ENCODE data around the gene GJB5. TPM values are rescaled to one million over a fixed set of nuclear protein-coding genes. Genes with fewer than 3 reads are reported as not detected.

GJB5 gene
- total RNA-seq, 2 donors from 2014 or later: 0.42 TPM; not detected in 1

- intact Hi-C loops (cut with DNase I): no loop called here
Observed at GRCh38 chr1:34777519-34778321, 22.9 kb downstream of the GJB5 start.

DNA sequence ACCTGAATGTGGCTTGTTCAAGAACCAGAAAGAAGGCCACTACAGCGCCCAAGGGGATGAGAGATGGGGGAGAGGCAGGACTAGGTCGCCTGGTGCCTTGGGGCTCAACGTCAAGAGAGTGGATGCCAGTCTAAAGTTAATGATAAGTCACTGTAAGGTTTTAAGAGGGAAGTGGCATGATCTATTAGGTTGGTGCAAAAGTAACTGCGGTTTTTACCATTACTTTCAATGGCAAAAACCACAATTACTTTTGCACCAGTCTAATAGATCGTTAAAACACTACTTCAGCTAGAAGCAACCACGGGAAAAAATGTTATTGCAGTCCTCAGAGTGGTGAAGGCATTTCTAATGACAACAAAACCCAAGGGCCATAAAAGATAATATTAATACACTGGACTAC is 23.5 kb downstream of the GJB5 start:
- no peak for DNase-seq
- no peak overlapping the region for H3K4me3 ChIP-seq
- no peaks in the 10 kb centered on the region for H3K4me1 ChIP-seq
- H3K9me3 ChIP-seq: no peaks in the 10 kb centered on the region
- H3K27me3 ChIP-seq: peaks cover 12% of the 10 kb centered on the region
- intact Hi-C loops (cut with DNase I): no loop called here
- H3K27ac ChIP-seq: no peak overlapping the region
- no peaks in the 10 kb centered on the region for H3K36me3 ChIP-seq
- H3K9ac ChIP-seq (ENCODE audit: low read depth in 2 of 2, low read length in 2 of 2): no peak overlapping the region
- TF ChIP-seq, protein P1, sequence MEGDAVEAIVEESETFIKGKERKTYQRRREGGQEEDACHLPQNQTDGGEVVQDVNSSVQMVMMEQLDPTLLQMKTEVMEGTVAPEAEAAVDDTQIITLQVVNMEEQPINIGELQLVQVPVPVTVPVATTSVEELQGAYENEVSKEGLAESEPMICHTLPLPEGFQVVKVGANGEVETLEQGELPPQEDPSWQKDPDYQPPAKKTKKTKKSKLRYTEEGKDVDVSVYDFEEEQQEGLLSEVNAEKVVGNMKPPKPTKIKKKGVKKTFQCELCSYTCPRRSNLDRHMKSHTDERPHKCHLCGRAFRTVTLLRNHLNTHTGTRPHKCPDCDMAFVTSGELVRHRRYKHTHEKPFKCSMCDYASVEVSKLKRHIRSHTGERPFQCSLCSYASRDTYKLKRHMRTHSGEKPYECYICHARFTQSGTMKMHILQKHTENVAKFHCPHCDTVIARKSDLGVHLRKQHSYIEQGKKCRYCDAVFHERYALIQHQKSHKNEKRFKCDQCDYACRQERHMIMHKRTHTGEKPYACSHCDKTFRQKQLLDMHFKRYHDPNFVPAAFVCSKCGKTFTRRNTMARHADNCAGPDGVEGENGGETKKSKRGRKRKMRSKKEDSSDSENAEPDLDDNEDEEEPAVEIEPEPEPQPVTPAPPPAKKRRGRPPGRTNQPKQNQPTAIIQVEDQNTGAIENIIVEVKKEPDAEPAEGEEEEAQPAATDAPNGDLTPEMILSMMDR (IDR thresholded peaks at IDR 0.05): no peak

More at GRCh38 chr1:34777519-34778321, 22.9 kb downstream of the GJB5 start:
- Histone ChIP-seq H3K4me1 (no peaks in the 10 kb centered on the region), H3K9me3 (no peaks in the 10 kb centered on the region), H3K27me3 (peaks cover 12% of the 10 kb centered on the region), H3K27ac (no peak overlapping the region), H3K9ac (ENCODE audit: low read depth in 2 of 2, low read length in 2 of 2) (no peak overlapping the region), H3K4me3 (no peak overlapping the region), H3K36me3 (no peaks in the 10 kb centered on the region)
- TF ChIP-seq, protein P1 (IDR thresholded peaks at IDR 0.05): no peak
- no peak for DNase-seq

GRCh38 chr1:34779005-34779404 is 24.2 kb downstream of the GJB5 start:
- Histone ChIP-seq H3K9me3 (no peaks in the 10 kb centered on the region), H3K27me3 (peaks cover 12% of the 10 kb centered on the region), H3K9ac (ENCODE audit: low read depth in 2 of 2, low read length in 2 of 2) (no peak overlapping the region), H3K4me3 (no peak overlapping the region), H3K36me3 (no peaks in the 10 kb centered on the region), H3K27ac (no peak overlapping the region), H3K4me1 (no peaks in the 10 kb centered on the region)
- no peak for DNase-seq
- intact Hi-C loops (cut with DNase I): no loop called here
- TF ChIP-seq, protein P1 (IDR thresholded peaks at IDR 0.05): no peak

DNA sequence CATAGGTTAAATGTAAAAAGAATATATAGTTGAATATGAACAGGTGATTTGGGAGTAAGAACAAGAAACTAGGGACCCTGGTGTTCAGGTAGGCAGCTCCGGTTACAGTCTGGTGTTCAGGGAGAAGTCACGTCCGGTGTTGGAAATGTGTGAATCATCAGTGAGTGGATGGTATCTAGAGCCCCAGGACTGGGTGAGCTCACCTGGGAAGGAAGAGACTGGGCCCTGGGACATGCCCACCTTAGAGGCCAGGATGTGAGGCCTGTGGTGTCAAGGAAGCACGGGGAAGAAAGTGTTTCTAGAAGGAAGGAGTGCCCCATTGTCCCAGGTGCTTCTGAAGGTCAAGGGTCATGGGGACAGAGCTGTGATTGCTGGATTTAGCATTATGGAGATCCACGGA is 24.7 kb downstream of the GJB5 start:
- Histone ChIP-seq H3K4me3 (no peak overlapping the region), H3K27me3 (peaks cover 12% of the 10 kb centered on the region), H3K4me1 (no peaks in the 10 kb centered on the region), H3K9ac (ENCODE audit: low read depth in 2 of 2, low read length in 2 of 2) (no peak overlapping the region), H3K27ac (no peak overlapping the region), H3K36me3 (no peaks in the 10 kb centered on the region), H3K9me3 (no peaks in the 10 kb centered on the region)
- no peak for DNase-seq
- intact Hi-C loops (cut with DNase I): no loop called here
- TF ChIP-seq, protein P1 (IDR thresholded peaks at IDR 0.05): no peak

- intact Hi-C loops (cut with DNase I): no loop called here
Observed at GRCh38 chr1:34779962-34780361, 25.1 kb downstream of the GJB5 start.

More at GRCh38 chr1:34779962-34780361, 25.1 kb downstream of the GJB5 start:
- no peak overlapping the region for H3K9ac ChIP-seq (ENCODE audit: low read depth in 2 of 2, low read length in 2 of 2)
- H3K36me3 ChIP-seq: no peaks in the 10 kb centered on the region
- H3K4me1 ChIP-seq: no peaks in the 10 kb centered on the region
- no peaks in the 10 kb centered on the region for H3K9me3 ChIP-seq
- H3K4me3 ChIP-seq: no peak overlapping the region
- no peak for DNase-seq
- TF ChIP-seq, protein P1 (IDR thresholded peaks at IDR 0.05): no peak
- peaks cover 12% of the 10 kb centered on the region for H3K27me3 ChIP-seq
- H3K27ac ChIP-seq: no peak overlapping the region
